Cardiac septum (tissue), 1 donor: ENCODE results near the gene ACER1. TPM values are rescaled to one million over a fixed set of nuclear protein-coding genes. Genes with fewer than 3 reads are reported as not detected.
"Not testable (repeated sequence)": the region's sequence is repeated elsewhere in the genome, so short reads cannot be mapped to it uniquely, and the experiment has no call there.

Source experiments
- DNase-seq: peaks from one replicate; pipeline ENCODE4 v3.0.0-alpha.2; 2020; ENCODE audit warnings: low spot score
- intact Hi-C: fragments of 100-400 bp; cut with DNase I; formaldehyde crosslinking; loops from one replicate; pipeline ENCODE4 v1.14.0; 2022
- total RNA-seq: library from RNA; stranded (reverse); fragmentation: NEBNext Ultra II Directional; extraction: Animal tissue kit (Norgen Biotek cat#: 25700); gene quantifications from one replicate; pipeline ENCODE4 v1.2.1, GENCODE V29; 2021
- donor health status: DM: no; HTN: no; CAD: no.

The ACER1 gene
- total RNA-seq, 1 donor from 2014 or later = not detected

DNA sequence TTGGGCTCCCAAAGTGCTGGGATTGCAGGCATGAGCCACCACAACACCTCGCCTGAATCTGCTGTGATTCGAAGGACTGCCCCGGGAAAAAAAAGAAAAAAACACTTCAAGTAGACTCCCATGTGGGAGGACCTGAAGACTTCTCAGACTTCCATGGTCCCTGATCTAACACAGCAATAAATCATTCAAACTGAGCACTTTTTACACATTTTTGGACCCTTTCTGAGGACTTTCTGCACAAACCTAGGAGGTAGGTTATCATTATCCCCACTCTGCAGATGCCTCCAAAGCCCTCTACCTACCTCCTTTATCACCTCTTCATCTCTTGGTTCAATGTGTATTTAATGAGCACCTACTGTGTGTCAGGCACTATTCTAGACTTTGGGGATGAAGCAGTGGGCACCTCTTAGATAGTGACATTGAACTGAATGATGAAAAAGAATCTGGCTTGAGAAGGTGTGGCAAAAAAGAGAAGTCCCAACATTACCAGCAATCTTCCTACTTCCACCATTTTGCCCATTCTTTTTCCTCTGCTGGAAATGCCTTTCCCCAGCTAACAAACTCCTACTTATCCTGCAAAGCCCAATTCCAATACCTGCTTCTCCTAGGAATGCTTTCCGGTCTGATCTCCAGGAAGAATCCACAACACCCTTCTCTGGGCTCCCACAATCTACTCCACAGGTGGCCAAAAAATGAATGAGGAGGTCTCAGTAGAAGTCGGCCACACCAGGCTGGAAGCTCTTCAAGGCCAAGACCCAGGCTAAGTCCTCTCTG lies 26.3 kb upstream of the ACER1 start:
- intact Hi-C loops = no loop called here
- DNase-seq = no peak

DNA sequence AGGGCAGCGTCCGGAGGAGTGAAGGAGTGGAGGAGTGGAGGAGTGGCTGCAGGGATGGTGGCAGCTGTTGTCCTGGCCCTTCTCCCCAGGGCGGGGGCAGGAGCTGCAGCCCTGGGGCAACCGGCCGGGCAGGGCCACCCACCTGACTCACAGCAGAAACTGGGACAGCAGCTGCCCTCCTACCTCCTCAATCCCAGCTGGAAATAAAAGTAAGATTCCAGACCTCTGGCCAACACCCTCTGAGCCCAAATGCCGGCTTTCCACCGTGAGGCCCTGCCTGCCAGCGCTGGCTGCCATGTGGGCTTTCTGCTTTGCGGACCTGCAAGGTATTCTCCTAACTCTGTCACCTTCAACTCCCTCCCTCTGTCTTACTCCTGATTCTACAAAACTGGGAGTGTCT lies 24.6 kb upstream of the ACER1 start:
- intact Hi-C loops = no loop called here
- no peak for DNase-seq

DNA sequence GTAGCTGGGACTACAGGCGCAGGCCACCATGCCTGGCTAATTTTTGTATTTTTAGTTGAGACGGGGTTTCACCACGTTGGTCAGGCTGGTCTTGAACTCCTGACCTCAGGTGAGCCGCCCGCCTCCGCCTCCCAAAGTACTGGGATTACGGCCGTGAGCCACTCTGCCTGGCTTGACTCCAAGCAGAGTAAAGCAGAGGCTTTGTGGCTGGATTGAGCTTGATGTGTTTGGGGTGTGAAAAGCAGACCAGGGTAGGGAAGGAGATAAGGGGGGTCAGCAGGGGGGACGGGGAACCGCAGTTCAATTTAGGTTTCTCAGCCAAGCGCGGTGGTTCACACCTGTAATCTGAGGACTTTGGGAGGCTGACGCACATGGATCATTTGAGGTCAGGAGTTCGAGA lies 23.8 kb upstream of the ACER1 start:
- intact Hi-C loops = no loop called here
- no peak for DNase-seq

DNA sequence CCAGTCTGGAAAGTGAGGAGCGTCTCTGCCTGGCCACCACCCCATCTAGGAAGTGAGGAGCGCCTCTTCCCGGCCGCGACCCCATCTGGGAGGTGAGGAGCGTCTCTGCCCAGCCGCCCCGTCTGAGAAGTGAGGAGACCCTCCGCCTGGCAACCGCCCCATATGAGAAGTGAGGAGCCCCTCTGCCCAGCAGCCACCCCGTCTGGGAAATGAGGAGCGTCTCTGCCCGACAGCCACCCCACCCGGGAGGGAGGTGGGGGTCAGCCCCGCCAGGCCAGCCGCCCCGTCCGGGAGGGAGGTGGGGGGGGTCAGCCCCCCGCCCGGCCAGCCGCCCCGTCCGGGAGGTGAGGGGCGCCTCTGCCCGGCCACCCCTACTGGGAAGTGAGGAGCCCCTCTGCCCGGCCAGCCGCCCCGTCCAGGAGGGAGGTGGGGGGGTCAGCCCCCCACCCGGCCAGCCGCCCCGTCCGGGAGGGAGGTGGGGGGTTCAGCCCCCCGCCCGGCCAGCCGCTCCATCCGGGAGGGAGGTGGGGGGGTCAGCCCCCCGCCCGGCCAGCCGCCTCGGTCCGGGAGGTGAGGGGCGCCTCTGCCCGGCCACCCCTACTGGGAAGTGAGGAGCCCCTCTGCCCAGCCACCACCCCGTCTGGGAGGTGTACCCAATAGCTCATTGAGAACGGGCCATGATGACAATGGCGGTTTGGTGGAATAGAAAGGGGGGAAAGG lies 22.1 kb upstream of the ACER1 start:
- DNase-seq, intact Hi-C loops: not testable (repeated sequence)

DNA sequence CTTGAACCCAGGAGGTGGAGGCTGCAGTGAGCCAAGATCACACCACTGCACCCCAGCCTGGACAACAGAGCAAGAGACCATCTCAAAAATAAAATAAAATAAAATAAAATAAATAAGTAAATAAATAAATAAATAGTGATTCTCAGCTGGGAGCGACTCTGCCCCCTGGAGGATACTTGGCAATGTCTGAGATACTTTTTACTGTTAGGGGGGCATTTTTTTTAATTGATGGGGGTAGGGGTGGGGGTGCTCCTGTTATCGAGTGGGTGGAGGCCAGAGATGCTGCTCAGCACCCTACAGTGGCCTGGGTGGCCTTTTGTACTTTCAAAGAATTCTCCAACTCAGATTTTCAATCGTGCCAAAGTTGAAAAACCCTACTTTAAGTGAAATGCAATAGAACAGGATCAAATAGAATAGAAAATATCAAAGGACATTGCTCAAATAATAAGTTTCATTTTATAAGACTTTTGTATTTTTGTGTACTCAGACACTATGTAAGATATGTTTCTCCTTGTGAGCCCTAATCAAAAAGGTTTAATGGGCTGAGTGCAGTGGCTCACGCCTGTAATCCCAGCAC lies 20.8 kb upstream of the ACER1 start:
- intact Hi-C loops = no loop called here

DNA sequence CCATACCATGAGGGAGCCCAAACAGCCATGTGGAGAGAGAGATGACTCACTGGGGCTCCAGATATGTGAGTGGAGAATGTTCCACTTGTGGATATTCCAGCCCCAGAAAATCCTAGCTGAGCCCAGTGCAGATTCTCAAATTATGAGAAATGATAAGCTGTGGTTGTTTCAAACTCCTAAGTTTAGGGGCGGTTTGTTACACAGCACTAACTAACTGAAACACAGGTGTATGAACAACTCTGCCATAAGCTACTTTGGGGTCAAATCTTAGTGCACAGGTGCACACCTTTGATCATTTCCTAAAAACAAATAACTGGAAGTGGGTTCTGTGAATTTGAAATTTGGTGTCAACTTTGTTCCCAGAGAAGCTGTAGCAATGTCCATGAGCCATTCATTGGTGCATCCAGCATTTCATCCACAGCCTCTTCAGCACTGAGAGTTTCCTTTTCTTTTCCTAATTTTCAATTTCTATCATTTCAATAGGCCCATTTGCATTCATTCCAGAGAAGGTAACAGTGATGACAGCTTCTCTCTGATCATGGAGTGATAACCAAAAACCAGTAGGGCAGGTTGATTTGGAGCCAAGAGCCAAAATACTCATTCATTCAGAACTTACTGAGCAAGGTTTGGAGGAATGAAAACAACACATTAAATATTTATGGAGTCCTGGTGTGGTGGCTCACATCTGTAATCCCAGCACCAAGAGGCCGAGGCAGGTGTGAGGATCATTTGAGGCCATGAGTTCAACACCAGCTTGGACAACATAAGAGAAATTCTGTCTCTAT lies 19.2 kb upstream of the ACER1 start:
- DNase-seq = no peak
- intact Hi-C loops = no loop called here

More for the DNA sequence above, 20.8 kb upstream of the ACER1 start:
- no peak for DNase-seq

DNA sequence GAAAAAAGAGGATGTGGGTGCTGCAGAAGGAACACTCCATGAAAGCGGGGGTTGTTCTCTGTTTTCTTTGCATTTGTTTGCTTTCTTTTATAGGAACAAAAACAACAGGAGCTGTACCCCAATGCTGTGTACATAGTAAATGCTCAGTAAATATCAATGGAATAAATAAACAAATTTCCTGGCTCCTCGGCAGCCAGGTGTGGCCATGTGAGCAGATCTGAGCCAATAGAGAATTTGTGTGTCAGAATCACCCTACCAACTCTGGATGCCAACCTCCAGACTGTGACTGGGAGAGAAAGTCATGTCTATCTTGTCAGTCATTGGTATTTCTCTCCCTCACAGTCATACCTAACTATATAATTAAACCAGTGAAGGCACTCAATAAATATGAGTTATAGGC lies 17.3 kb upstream of the ACER1 start:
- intact Hi-C loops = no loop called here
- no peak for DNase-seq

DNA sequence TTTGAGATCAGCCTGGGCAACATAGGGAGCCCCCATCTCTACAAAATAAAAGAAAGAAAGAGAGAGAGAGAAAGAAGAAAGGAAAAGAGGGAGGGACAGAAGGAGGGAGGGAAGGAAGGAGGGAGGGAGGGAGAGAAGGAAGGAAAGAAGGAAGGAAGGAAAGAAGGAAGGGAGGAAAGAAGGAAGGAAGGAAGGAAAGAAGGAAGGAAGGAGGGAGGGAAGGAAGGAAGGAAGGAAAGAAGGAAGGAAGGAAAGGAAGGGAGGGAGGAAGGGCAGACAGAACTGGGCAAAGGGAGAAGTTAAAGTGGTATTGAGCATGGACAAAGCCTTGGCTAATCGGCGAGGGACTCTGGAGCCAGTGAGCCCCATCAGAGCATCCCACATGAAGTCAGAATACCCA lies 15.9 kb upstream of the ACER1 start:
- DNase-seq, intact Hi-C loops: not testable (repeated sequence)

DNA sequence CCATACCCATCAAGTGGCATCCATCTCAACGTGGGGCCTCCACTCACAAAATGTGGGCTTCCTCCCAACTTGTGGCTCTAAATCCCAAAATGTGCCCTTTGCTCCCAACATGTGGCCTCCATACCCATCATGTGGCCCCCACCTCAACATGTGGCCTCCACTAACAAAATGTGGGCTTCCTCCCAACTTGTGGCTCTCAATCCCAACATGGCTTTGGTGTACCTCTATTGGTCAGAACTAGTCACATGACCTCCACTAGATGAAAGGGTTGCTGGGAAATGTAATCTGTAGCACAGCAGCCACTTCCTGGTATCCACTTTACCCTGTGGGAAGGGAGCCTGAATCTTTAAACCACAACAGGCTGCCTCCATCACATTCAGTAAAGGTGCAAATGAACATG lies 10.1 kb upstream of the ACER1 start:
- intact Hi-C loops = no loop called here
- DNase-seq = no peak

DNA sequence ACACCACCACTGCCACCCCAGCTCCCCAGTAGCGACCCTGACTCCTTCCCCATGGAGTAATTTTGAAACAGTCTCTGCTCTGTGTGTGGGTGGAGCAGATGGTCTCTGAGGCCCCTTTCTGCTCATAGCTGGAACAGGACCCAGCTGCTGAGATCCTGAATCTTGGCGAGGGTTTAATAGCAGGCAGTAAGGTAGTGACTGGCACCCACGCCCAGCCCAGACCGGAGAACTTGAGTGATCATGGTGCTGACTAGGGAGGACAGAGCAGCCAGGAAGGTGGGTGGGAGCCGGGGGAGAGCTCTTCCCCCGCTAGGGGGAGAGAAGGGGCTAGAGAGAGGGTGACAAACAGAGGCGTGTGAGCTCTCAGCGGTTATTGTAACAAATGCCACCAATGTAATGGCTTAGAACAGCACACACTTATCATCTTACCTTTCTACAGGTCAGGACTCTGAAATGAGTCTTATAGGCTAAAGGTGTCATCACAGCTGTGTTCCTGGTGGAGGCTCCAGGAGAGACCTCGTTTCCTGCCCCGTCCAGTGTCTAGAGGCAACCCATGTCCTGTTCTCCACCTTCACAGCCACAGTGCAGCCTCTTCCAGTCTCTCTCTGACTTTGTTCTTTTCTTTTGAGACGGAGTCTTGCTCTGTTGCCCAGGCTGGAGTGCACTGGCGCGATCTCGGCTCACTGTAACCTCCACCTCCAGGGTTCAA lies 7.2 kb upstream of the ACER1 start:
- intact Hi-C loops = no loop called here
- no peak for DNase-seq

DNA sequence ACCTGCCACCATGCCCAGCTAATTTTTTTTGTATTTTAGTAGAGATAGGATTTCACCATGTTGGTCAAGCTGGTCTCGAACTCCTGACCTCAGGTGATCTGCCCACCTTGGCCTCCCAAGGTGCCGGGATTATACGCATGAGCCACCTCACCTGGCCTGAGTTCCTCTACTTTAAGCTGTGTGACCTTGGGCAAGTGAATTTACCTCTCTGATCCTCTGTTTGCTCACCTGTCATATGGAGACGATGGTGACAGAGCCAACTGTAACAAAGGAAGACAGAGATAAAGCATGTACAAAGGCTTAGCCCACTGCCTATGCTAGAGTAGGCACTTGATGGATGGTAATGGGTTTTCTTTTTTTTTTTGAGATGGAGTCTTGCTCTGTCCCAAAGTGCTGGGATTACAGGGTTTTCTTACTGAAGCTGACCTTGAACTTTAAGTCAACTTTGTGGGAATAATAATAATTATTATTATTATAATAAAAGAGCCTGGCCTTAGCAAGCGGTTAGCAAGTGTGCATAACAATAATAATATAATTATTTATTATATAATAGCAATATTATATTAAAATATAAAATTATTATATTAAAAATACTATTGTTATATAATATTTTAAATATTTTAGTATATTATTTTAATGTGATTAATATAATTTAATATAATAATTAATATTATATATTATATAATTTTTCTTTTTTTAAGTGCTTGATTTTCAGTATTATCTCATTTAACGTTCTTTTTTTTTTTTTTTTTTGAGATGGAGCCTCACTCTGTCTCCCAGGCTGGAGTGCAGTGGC lies 1.3 kb upstream of the ACER1 start:
- intact Hi-C loops = no loop called here
- no peak for DNase-seq

DNA sequence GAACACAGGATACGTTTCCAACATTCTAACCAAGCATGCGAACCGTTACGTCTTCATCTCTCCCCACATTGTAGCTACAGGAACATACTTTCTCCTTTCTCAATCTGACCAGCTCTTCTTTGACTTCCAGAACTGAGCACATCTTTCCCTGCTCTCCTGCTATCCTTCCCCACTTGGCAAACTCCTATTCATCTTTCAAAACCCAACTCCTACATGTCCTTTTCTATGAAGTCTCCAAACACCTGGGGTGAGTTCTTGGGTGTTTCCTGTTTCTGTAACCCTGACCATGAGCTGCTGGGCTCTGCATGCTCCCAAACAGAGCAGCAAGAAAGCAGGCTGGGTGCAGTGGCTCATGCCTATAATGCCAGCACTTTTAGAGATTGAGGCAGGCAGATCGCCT lies 6.6 kb downstream of the ACER1 start:
- no peak for DNase-seq
- intact Hi-C loops = no loop called here

DNA sequence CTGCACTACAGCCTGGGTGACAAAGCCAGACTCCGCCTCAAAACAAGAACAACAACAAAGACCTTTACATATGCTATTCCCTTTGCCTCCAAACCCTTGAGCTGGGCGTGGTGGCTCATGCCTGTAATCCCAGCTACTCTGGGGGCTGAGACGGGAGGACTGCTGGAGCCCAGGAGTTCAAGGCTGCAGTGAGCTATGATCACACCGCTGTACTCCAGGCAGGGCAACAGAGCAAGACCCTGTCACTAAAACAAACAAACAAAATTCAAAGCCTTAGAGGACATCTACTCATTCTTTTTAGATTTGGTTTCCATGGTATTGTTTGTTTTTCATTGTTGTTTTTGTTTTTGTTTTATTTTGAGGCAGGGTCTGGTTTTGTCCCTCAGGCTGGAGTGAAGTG lies 7.8 kb downstream of the ACER1 start:
- intact Hi-C loops = no loop called here
- no peak for DNase-seq

DNA sequence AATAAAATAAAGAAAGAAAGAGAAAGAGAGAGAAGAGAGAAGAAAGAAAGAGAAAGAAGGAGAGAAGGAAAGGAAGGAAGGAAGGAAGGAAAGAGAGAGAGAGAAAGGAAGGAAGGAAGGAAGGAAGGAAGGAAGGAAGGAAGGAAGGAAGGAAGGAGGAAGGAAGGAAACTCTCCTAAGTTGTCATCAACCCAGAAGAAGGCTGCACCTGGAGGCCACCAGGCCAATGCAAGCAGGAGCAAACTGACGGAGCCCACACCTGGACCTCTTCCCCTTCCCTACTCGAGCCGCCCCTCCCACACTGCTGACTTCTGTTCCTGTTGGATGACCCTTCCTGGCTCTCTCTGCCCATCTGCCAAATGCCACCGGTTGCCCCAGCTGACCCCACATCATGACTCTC lies 8.7 kb downstream of the ACER1 start:
- DNase-seq = no peak
- intact Hi-C loops = no loop called here

DNA sequence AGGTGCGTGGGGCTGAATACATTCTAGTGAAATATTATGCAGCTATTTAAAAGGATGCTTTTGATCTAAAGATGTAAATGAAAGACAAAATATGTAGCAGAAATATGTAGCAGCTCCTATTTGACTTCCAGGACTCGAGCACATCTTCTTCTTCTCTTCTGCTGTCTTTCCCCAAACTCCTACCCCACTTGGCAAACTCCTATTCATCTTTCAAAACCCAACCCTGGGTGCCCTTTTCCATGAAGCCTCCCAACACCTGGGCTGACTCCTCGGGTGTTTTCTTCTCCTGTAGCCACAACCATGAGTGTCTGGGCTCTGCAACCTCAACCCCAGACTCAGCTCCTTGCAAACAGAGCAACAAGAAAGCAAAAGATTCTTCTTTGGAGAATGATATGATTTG lies 11.1 kb downstream of the ACER1 start:
- intact Hi-C loops = no loop called here
- DNase-seq = no peak

DNA sequence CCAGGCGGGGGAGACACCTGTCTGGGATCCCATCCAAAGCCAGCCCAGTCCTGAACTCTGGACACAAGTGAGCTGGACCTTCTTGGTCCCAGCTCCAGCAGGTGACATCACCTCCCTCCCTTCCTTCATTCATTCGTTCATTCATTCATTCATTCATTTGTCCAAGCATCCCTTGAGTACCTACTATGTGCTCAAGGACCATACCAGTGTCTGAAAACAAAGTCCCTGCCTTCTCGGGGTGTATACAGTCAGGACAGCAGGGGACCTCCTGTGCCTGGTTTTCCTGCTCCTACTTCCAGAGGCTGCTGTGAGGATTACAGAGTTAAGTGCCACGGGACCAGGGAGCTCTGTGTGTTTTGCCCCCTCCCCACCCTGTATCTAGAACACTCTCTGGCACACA lies 14.0 kb downstream of the ACER1 start:
- no peak for DNase-seq
- intact Hi-C loops = no loop called here

DNA sequence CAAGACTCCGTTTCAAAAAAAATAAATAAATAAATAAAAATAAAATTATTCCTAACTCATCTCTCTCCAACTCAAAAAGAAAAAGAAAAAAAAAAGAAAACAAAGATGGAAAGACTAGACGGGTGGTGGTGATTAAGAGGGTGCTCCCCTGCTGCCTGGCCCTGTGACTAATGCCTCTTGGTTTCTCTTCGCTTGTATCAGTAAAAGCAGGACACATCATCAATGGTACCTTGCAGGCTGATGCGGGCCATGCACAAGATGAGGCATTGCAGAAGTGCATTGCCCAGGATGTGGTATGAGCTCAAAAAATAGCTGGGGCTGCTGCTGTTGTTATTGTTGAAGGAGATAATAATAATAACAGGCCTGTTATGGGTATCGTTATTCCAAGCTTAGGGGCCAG lies 14.6 kb downstream of the ACER1 start:
- DNase-seq = no peak
- intact Hi-C loops = no loop called here

DNA sequence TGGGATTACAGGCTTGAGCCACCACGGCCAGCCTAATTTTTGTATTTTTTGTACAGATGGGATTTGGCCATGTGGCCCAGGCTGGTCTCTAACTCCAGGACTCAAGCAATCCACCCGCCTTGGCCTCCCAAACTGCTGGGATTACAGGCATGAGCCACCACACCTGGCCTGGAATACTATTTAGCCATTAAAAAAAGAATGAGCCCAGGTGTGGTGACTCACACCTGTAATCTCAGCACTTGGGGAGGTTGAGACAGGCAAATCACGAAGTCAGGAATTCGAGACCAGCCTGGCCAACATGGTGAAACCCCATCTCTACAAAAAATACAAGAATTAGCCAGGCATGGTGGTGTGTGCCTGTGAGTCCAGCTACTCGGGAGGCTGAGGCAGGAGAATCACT lies 17.8 kb downstream of the ACER1 start:
- intact Hi-C loops, DNase-seq: not testable (repeated sequence)
